HFFc6 (cell line): Measurements from ENCODE around the gene RNF181. TPM values are rescaled to one million over a fixed set of nuclear protein-coding genes. Genes with fewer than 3 reads are reported as not detected.

Source experiments
- DNase-seq: peaks from one replicate; pipeline ENCODE4 v3.0.0-alpha.2; 2018
- H3K27ac Mint-ChIP-seq: 2 replicates; pipeline ENCODE4 v1.8.0; 2020; ENCODE audit warnings: mild to moderate bottlenecking, mixed read lengths
- H3K27me3 Mint-ChIP-seq: 2 replicates; pipeline ENCODE4 v1.8.0; 2021; ENCODE audit warnings: mild to moderate bottlenecking, moderate library complexity, mixed read lengths; ENCODE audit not compliant: insufficient read depth
- H3K36me3 Mint-ChIP-seq: 2 replicates; pipeline ENCODE4 v1.8.0; 2021; ENCODE audit warnings: low read depth, mixed read lengths
- H3K4me1 Mint-ChIP-seq: 2 replicates; pipeline ENCODE4 v1.8.0; 2020; ENCODE audit warnings: low read depth, mixed read lengths
- H3K4me3 Mint-ChIP-seq: 2 replicates; pipeline ENCODE4 v1.8.0; 2020; ENCODE audit warnings: mild to moderate bottlenecking, moderate library complexity, mixed read lengths
- H3K9me3 Mint-ChIP-seq: 2 replicates; pipeline ENCODE4 v1.8.0; 2020; ENCODE audit warnings: mild to moderate bottlenecking, mixed read lengths
- CTCF ChIP-seq: fragments of 200-600 bp; sonication (generic); IDR thresholded peaks from 2 replicates; pipeline ENCODE4 v1.5.0; 2021; ENCODE audit warnings: antibody characterized with exemption, mild to moderate bottlenecking
- total RNA-seq, 6 experiments: library from RNA; stranded (reverse); fragmentation: NEBNext Ultra II Directional; extraction: Animal tissue kit (Norgen Biotek cat#: 25700); gene quantifications; 2 replicates in 1 of 6; 3 replicates in 5 of 6; pipeline ENCODE4 v1.2.3, GENCODE V29; 2021

RNF181 gene
- total RNA-seq, 6 experiments from 2014 or later: 121 to 160 (median 146) TPM

DNA sequence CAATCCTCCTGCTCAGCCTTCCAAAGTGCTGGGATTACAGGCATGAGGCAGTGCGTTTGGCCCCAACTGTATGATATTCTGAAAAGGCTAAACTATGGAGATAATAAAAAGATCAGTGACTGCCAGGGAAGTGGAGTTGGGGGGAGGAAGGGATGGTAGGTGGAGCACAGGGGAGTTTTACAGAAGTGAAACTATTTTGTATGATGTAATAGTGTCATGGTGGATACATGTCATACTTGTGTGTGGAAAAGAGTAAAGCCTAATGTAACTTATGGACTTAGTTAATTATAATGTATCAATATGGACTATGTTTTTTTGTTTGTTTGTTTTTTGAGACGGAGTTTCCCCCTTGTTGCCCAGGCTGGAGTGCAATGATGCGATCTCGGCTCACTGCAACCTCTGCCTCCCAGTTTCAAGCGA, 31.4 kb upstream of the RNF181 start:
- no peak for TF ChIP-seq CTCF
- no peak for DNase-seq
- Mint-ChIP-seq H3K27me3 (peaks cover 6% of the 10 kb centered on the region), H3K27ac (no peak overlapping the region), H3K36me3 (no peaks in the 10 kb centered on the region), H3K4me3 (no peak overlapping the region), H3K4me1 (peaks cover 20% of the 10 kb centered on the region), H3K9me3 (no peaks in the 10 kb centered on the region)

GRCh38 chr2:85566265-85566664, 29.3 kb upstream of the RNF181 start:
- no peaks in the 10 kb centered on the region for H3K9me3 Mint-ChIP-seq
- H3K36me3 Mint-ChIP-seq: no peaks in the 10 kb centered on the region
- H3K4me1 Mint-ChIP-seq: 0 out of 2 replicates have a peak, but pooled peaks cover 5% of the 10 kb centered on the region
- TF ChIP-seq CTCF: no peak
- no peak overlapping the region for H3K27ac Mint-ChIP-seq
- DNase-seq: no peak
- peaks cover 9% of the 10 kb centered on the region for H3K27me3 Mint-ChIP-seq
- no peak overlapping the region for H3K4me3 Mint-ChIP-seq

DNA sequence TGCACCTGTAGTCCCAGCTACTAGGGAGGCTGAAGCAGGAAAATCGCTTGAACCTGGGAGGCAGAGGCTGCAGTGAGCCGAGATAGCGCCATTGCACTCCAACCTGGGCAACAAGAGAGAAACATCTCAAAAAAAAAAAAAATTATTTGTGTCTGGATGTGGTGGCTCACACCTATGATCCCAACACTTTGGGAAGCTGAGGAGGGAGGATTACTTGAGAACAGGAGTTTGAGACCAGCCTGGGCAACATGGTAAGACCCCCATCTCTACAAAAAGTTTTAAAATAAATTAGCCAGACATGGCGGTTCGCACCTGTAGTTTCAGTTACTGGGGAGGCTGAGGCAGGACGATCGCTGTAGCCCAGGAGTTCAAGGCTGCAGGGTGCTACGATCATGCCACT, 19.8 kb upstream of the RNF181 start:
- no peaks in the 10 kb centered on the region for H3K36me3 Mint-ChIP-seq
- H3K9me3 Mint-ChIP-seq: no peaks in the 10 kb centered on the region
- no peak for DNase-seq
- no peak overlapping the region for H3K4me3 Mint-ChIP-seq
- no peak overlapping the region for H3K27ac Mint-ChIP-seq
- H3K4me1 Mint-ChIP-seq: peaks cover 12% of the 10 kb centered on the region; the same call in 1 of the 2 replicates
- peaks cover 19% of the 10 kb centered on the region for H3K27me3 Mint-ChIP-seq
- no peak for TF ChIP-seq CTCF

- no peaks in the 10 kb centered on the region for H3K9me3 Mint-ChIP-seq
- H3K27me3 Mint-ChIP-seq: peaks cover 14% of the 10 kb centered on the region
- H3K4me3 Mint-ChIP-seq: no peak overlapping the region
- H3K27ac Mint-ChIP-seq: no peak overlapping the region
- no peaks in the 10 kb centered on the region for H3K36me3 Mint-ChIP-seq
- H3K4me1 Mint-ChIP-seq: peaks cover 12% of the 10 kb centered on the region; the same call in 1 of the 2 replicates
- no peak for DNase-seq
- no peak for TF ChIP-seq CTCF
Measured at GRCh38 chr2:85577063-85577385, 18.5 kb upstream of the RNF181 start.

DNA sequence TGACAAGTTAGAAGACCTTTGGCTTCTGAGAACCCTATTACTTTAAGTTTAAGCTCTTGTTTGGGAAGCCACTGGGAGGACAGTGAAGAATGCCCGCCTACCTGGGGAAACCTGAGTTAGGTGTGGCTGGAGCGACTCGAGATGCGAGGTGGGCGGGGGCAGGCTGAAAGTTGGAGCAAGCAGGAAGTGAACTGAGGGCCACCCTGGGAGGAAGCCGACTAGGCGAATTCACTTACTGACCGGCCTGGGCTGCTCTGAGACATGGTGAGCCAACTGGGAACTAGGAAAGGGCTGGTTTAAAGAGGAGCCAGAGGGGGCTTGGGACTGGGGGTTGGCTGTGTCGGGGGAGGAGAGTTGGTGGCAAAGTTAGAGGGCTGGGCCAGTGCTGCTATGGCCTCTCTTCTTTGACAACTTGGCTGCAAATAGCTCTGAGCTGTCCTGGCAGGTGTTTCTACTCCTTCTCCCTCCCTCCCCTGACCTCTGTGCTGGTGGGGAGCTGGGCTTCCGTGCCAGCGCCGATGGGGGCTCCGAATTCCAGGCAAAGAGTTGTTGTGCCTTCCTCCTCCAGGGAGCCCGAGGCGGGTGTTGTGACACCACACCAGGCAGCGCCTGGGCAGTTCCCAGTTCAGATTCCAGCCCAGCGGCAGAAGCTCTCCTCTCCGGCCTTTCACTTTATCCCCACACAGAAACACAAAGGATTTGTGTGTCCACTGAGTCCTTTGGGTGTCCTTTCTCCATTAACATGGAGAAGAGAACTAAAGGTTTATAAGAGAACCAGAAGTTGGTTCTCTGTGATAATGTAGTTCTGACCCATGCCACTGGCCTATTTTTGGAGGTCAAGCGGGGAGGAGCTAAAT, 17.9 kb upstream of the RNF181 start, which contains the start of gene VAMP8:
Gene VAMP8, plus strand, starts transcription at position 201 of the 857 bp plus-strand sequence. Its CDS starts 61 bp downstream, at position 262.
- peaks cover 9% of the 10 kb centered on the region for H3K27me3 Mint-ChIP-seq
- no peak within 1 kb of the TSS for H3K27ac Mint-ChIP-seq
- TF ChIP-seq CTCF: no peak
- H3K4me3 Mint-ChIP-seq: no peak within 1 kb of the TSS
- DNase-seq: no peak
- peaks cover 12% of the 10 kb centered on the region; the same call in 1 of the 2 replicates for H3K4me1 Mint-ChIP-seq
- H3K9me3 Mint-ChIP-seq: no peaks in the 10 kb centered on the region
- H3K36me3 Mint-ChIP-seq: no peaks in the 10 kb centered on the region
